Breast epithelium (tissue), 4 donors: ENCODE data around the gene CYBC1. TPM values are rescaled to one million over a fixed set of nuclear protein-coding genes. Genes with fewer than 3 reads are reported as not detected.
"Not testable (repeated sequence)": the region's sequence is repeated elsewhere in the genome, so short reads cannot be mapped to it uniquely, and the experiment has no call there.

Source experiments
- DNase-seq, 2 donors: peaks; one replicate each; pipeline ENCODE4 v3.0.0-alpha.2; 2019; ENCODE audit warnings: low spot score in 2 of 2
- H3K27ac ChIP-seq, 2 donors: fragments of 200-600 bp; sonication (generic) in 1 of 2; one replicate each; pipeline ENCODE4 v1.5.1; 2016 to 2019; ENCODE audit warnings: mild to moderate bottlenecking in 1 of 2
- H3K27me3 ChIP-seq, 2 donors: fragments of 200-600 bp; sonication (generic) in 1 of 2; one replicate each; pipeline versions ENCODE4 v1.5.1 to v1.6.0; 2017 to 2019; ENCODE audit warnings: control low read depth in 1 of 2, mild to moderate bottlenecking in 1 of 2
- H3K36me3 ChIP-seq: fragments of 200-600 bp; one replicate; pipeline ENCODE4 v1.5.1; 2019
- H3K4me1 ChIP-seq, 2 donors: fragments of 200-600 bp; sonication (generic); one replicate each; pipeline ENCODE4 v1.5.1; 2016 to 2019; ENCODE audit warnings: control low read depth in 1 of 2
- H3K4me3 ChIP-seq, 3 donors: fragments of 200-600 bp; sonication (generic); 1 replicate in 2 of 3; 2 replicates in 1 of 3; pipeline ENCODE4 v1.5.1; 2016 to 2019; ENCODE audit warnings: mild to moderate bottlenecking in 3 of 3, moderate library complexity in 2 of 3
- H3K9me3 ChIP-seq, 2 donors: fragments of 200-600 bp; sonication (generic) in 1 of 2; one replicate each; pipeline ENCODE4 v1.5.1; 2016 to 2019; ENCODE audit warnings: control low read depth in 1 of 2
- CTCF ChIP-seq, 3 donors: fragments of 450-650 bp; IDR thresholded peaks; one replicate each; pipeline ENCODE4 v1.5.1; 2016 to 2017; ENCODE audit warnings: antibody characterized with exemption in 3 of 3, mild to moderate bottlenecking in 3 of 3, moderate library complexity in 3 of 3
- POLR2A ChIP-seq: fragments of 450-650 bp; IDR thresholded peaks from one replicate; pipeline ENCODE4 v1.6.1; 2016; ENCODE audit warnings: antibody characterized with exemption, mild to moderate bottlenecking, moderate library complexity
- POLR2AphosphoS5 ChIP-seq, 3 donors: sonication (generic); formaldehyde crosslinking; IDR thresholded peaks; one replicate each; pipeline ENCODE4 v1.6.1; 2017; ENCODE audit warnings: antibody characterized with exemption in 3 of 3
- intact Hi-C: fragments of 100-400 bp; cut with DNase I; formaldehyde crosslinking; loops from one replicate; pipeline ENCODE4 v1.15.1; 2023; ENCODE audit warnings: low total_unique reads
- total RNA-seq, 3 donors: library from RNA; depleted of rRNA; stranded (reverse); fragments of >200 nt; gene quantifications; one replicate each; pipeline ENCODE4 v1.1.0, GENCODE V29; 2016

CYBC1 gene
- total RNA-seq, 3 donors from 2014 or later = 54.7 to 71.4 (median 61.9) TPM

DNA sequence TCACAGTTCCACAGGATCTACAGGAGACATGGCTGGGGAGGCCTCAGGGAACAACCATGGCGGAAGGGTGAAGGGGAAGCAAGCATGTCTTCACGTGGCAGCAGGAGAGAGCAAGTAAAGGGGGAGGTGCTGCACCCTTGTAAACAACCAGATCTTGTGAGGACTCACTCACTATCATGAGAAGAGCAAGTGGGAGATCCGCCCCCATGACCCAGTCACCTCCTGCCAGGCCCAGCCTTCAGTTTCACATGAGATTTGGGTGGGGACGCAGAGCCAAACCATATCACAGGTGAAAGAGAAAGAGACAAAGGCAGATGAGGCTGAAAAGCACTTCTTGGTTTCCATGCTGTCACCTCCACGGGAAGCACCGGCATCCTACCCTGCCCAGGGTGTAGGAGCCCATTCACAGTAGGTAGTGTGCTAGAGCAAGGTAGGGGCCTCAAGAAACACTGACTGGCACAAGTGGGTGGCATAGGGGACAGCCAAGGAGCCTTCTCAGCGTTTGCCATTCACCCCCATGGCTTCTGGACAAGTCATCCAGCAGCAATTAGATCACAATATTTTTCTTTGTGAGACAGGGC is 14.6 kb upstream of the CYBC1 start:
- no peaks in the 10 kb centered on the region for H3K27me3 ChIP-seq
- peaks cover 11% of the 10 kb centered on the region for H3K36me3 ChIP-seq
- no peaks in the 10 kb centered on the region for H3K4me1 ChIP-seq
- intact Hi-C loops = no loop called here
- DNase-seq = no peak
- TF ChIP-seq POLR2AphosphoS5 (IDR thresholded peaks at IDR 0.05) = no peak
- no peaks in the 10 kb centered on the region for H3K9me3 ChIP-seq
- peak overlapping the region; percentile 35 to 36 for H3K27ac ChIP-seq
- no peak overlapping the region for H3K4me3 ChIP-seq

DNA sequence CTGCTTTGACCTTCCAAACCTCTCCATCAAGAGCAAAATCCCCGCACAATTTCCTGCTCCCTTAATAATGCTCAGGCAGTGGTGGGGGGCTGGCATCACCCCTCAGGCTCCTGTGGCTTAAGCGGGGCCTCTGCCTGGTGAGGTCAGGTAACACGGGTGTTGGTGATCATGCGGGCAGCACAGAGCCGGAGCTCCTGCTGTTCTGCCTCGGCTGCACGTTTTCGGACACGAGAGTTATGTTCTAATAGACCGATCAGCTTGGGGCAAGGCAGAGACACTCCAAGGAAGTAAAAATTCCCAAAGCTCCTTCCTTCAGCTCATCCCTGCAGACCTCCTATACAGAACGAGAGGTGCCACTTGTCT is 14.0 kb upstream of the CYBC1 start:
- H3K27me3 ChIP-seq = no peaks in the 10 kb centered on the region
- peaks cover 11% of the 10 kb centered on the region for H3K36me3 ChIP-seq
- DNase-seq = no peak
- no peak overlapping the region for H3K4me3 ChIP-seq
- no peak for TF ChIP-seq POLR2A
- TF ChIP-seq POLR2AphosphoS5 (IDR thresholded peaks at IDR 0.05) = no peak
- TF ChIP-seq CTCF (IDR thresholded peaks at IDR 0.05) = no peak
- intact Hi-C loops = no loop called here
- H3K27ac ChIP-seq = peak overlapping the region; percentile 35 to 36
- H3K9me3 ChIP-seq = no peaks in the 10 kb centered on the region
- peaks cover 0 to under 1% of the 10 kb centered on the region in 2 donors for H3K4me1 ChIP-seq

DNA sequence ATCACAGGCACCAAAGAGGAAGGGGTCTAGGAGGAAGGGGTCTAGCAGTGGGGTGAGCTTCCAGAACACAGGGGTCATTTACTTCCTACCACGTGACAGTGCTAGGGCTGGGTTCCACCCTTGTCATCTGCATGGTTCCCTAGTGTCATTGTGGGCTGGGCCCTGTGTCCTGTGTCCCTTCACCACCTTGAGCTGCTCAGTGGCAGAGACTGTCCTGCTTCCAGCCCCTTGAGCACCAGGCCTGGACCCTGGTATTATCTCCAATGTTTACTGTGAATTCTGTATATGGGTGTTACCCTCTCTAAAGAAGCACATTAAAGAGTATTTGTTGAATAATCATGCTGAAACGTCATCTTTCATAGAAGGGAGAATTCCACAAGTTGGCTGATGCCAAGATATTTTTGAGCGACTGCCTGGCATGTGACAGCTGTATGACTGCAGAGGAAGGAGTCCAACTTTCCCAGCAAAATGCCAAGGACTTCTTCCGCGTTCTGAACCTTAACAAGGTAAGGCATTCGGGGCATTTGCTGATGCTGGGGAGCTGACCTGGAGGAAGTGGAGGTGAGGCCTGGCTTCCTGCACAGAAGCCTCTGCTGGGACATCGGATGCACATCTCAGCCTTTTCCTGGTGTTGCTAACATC is 13.5 kb upstream of the CYBC1 start:
- Histone ChIP-seq H3K27ac (peak overlapping the region; percentile 66 to 71), H3K4me3 (no peak overlapping the region), H3K36me3 (peaks cover 11% of the 10 kb centered on the region), H3K27me3 (no peaks in the 10 kb centered on the region), H3K4me1 (peaks cover 0 to 4% of the 10 kb centered on the region in 2 donors), H3K9me3 (no peaks in the 10 kb centered on the region)
- intact Hi-C loops = no loop called here
- no peak for DNase-seq
- no peak for TF ChIP-seq CTCF (IDR thresholded peaks at IDR 0.05)
- no peak for TF ChIP-seq POLR2A
- TF ChIP-seq POLR2AphosphoS5 (IDR thresholded peaks at IDR 0.05) = no peak

DNA sequence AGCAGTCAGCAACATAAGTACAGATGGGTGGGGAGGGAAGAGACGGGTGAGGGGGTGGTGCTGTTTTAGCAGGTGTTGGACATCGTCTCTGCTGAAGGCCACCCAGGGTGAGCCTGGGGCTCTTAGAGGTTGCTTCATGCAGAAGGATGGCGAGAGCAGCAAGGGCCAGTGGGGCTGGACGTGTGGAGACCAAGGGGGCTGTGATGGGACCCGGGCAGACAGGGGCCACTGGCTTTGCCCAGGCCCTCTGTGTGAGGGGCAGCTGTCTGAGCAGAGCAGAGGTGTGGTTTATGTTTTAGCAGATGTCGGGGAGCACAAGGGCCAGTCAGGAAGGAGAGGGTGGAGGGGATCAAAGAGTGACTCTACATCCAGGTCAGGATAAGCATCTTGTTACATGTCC is 12.8 kb upstream of the CYBC1 start:
- Histone ChIP-seq H3K27ac (peak overlapping the region; percentile 66 to 71), H3K4me3 (no peak overlapping the region), H3K27me3 (no peaks in the 10 kb centered on the region), H3K4me1 (peaks cover 0 to 4% of the 10 kb centered on the region in 2 donors), H3K9me3 (no peaks in the 10 kb centered on the region), H3K36me3 (peaks cover 11% of the 10 kb centered on the region)
- no peak for DNase-seq
- intact Hi-C loops = no loop called here
- TF ChIP-seq CTCF (IDR thresholded peaks at IDR 0.05) (no peak), POLR2A (no peak), POLR2AphosphoS5 (IDR thresholded peaks at IDR 0.05) (no peak)

- no peaks in the 10 kb centered on the region for H3K9me3 ChIP-seq
- intact Hi-C loops = no loop called here
- peaks cover 0 to 4% of the 10 kb centered on the region in 2 donors for H3K4me1 ChIP-seq
- H3K27ac ChIP-seq = no peak overlapping the region
- no peak for DNase-seq
- no peak overlapping the region for H3K4me3 ChIP-seq
- no peak for TF ChIP-seq CTCF (IDR thresholded peaks at IDR 0.05)
- no peak for TF ChIP-seq POLR2AphosphoS5 (IDR thresholded peaks at IDR 0.05)
- no peak for TF ChIP-seq POLR2A
- peaks cover 11% of the 10 kb centered on the region for H3K36me3 ChIP-seq
- H3K27me3 ChIP-seq = no peaks in the 10 kb centered on the region
Measured at GRCh38 chr17:82461827-82462524, 11.4 kb upstream of the CYBC1 start.

- H3K27ac ChIP-seq, DNase-seq: not testable (repeated sequence)
Measured at GRCh38 chr17:82459936-82460335, 9.4 kb upstream of the CYBC1 start.

More at GRCh38 chr17:82459936-82460335, 9.4 kb upstream of the CYBC1 start:
- intact Hi-C loops, H3K4me1 ChIP-seq, H3K9me3 ChIP-seq, H3K27me3 ChIP-seq, H3K36me3 ChIP-seq: not testable (repeated sequence)
- peak overlapping the region in 1 of 3 donors; percentile 93 for H3K4me3 ChIP-seq
